ENCODE results near the gene MARK3.

MARK3 gene

DNA sequence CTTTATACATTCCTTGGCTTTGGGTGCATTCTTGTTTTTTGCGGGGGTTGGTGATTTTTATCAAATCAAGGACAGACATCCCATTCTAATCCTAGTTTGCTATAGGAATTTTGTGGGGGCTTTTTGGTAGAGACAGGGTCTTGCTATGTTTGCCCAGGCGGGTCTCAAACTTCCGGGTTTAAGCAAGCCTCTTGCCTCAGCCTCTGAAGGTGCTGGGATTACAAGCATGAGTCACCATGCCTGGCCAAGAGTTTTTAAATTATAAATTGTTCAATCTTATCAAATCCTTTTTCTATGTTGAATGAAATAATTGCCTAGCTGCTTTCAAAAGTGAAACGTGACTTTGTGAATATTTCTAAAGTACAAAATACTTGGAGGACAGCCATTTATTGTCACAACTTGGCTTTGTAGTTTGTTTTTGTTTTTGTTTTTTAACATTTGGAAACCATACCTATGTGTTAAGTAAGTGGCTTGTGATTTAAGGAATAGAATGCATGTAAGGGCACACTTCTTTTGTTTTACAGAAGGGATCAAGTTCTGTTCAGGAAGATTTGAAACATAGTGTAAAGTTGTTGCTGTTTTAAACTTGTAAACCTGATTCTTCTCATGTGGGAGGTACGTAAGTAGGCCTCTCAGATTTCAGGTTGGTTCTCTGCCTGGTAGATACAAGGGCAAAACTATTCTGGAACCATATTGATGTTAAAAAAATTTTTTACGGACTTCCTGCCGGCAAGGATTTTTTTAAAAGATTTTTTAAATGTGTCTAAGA is 13.4 kb downstream of the MARK3 start:
- DNase-seq, result no peak

DNA sequence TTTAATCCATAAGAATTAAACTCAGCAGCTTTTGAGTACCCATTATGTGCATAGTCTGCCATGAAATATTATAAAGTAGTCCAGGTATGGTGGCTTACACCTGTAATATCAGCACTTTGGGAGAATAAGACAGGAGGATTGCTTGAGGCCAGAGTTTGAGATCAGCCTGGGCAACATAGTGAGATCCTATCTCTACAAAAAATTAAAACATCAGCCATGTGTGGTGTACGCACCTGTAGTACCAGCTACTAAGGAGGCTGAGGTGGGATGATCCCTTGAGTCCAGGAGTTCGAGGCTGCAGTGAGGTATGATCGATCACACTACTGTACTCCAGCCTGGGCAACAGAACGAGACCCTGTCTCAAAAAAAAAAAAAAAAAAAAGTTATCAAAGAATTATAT is 15.3 kb downstream of the MARK3 start:
- no peak for DNase-seq

DNA sequence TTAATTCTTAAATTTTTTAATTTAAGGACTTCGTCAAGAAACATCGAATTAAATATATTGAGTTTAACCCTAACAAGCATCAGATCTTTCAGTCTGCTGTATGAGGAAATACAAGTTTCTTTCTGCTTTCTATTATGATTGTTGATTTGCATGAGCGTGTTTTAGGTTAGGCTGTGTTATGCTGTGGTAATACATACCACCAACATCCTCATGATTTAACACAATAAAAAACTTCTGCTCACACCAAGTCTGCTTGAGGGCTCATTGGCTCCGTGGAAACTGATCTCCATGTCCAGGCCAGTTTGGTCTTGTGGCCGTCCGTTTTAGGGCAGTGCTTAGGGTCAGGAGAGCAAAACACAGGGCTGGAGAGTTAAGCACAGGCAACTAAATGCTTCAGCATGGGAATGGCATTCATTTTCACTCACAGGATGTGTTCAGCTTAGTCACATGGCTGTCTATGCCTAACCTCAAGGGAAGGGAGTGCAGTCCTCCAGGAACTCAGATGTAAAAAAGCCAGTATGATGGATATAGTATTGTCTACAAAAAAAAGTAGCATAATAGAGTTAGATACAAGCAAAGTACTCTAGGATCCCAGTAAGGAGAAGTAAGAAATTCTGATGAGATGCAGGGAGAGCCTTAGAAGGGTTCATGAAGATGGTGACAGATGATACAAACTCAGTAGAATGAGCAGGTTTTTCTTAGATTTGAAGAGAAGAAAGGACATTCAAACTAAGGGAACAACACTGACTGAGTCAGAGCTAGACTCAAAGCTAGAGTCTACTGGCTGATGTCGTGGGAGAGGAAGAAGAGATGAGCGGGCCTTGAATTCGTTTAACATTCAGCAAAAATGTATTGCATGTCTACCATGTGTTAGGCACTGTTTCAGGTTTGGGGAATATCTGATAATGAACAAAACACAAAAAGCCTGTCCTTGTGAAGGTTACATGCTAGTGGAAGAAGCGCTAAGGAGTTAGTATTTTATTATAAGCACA is 16.3 kb downstream of the MARK3 start:
- DNase-seq, result no peak

DNA sequence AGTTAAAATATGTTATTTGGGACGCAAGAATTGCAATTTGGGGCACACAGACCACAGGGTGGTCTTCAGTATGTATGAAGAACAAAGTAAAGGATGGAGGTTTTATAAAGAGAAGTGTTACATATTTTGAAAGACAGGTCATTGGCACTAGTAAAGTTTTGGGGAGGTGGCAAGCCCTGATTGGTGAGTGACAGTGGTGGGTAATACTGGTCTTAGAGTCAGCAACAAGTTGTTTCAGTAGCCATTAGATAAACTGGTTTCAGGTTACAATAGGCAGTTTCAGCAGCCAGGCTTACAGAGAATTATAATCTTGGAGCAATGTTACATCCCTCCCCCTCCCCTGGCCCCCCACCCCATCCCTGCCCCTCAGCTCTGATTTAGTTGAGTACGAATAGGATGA is 17.5 kb downstream of the MARK3 start:
- no peak for DNase-seq

DNA sequence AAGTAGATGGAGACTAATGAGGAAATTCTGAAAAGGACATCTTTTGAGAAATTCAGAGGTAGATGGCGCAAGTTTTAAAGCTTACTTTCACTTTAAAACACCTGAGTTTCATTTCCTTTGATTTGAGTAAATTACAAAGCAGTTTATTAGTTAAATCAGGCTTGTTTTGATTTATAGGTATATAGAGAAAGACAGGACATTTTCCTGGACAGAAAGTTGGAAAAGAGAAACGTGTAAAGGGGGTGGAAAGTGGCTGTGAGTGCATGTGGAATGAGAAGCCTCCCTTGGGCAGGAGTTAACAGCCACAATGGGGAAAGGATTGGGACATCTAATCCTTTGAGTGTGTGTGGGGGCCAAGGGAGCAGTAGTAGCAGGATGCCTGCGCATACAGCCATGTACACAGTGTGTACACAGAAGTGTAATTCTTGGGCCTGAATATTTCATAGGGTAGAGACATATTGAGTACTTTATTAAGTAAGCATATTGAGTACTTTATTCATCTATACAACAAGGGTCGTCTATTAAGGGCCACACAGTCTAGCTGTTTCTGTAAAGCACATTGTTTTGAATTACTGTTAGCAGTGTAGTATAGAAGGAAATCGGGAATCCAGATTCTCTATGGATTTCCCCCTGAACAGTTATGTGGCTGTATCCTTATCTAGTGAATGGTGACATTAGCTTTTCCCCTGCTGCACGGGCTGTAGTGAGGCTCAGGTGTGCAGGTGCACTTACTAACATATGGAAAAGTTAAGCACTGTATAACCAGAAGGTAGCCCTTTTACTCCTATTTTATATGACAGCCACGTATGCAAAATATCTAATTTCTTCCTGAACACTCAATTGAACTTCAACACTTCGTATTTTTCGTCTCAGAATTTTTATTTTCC is 19.1 kb downstream of the MARK3 start:
- no peak for DNase-seq

DNA sequence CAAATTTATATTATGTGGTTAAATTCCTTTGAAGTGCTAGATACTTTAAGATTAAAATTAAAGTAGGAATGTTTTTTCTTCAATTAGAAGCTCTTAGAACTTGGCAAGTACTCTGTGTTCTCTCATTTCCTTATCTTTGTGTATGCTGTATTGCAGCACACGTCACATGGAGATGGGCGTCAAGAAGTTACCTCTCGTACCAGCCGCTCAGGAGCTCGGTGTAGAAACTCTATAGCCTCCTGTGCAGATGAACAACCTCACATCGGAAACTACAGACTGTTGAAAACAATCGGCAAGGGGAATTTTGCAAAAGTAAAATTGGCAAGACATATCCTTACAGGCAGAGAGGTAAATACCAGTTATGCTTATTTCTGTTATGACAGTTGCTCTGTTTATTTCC is 19.7 kb downstream of the MARK3 start:
- no peak for DNase-seq

DNA sequence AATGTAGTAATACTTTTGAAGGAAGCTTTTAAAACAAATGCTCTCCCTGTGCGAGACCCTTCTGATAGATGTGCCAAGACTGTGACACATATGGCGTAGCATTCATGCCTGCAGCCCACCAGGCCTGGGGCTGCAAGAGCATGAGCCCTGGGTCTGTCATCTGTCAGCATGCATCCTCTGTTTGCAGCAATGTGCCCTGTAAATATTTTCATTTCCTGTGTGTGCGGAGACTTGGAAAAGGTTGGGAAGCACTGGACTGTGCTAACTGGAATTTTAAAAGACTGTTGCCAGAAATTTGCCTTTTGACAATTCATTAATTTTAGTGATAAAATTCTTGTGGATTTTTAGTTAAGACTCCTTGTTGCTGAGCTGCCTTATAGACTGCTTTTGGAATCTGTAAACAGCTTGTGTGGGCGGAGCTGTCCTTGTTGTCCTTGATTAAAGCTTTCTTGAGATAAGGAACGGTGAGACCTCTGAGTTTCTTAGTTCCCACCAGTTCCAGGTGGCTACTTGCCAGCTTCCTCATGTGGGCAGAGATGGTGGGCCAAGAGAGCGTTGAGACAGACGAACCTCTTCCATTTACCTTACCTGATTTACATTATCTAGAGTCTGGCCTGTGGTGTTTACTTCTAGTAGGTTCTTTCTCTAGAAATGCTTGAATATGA is 23.4 kb downstream of the MARK3 start:
- DNase-seq, result no peak

DNA sequence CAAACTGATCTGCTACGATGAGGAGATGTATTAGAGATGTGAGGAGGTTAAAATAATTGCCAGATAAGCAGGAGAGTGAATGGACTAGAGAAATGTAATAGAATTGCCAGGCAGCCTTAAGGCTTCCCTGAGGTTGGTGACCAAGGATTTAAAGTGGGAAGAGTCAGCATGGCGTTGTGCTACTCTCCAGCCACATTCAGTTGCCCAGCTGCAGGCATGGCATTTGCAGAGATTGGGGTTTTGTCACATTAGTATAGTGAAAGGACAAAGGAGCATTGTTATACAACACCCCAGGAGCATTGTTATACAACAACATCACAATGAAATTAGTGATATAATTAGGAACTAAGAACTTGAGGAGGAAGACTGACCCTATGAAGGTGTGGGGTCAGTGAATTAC is 31.7 kb downstream of the MARK3 start:
- no peak for DNase-seq

DNA sequence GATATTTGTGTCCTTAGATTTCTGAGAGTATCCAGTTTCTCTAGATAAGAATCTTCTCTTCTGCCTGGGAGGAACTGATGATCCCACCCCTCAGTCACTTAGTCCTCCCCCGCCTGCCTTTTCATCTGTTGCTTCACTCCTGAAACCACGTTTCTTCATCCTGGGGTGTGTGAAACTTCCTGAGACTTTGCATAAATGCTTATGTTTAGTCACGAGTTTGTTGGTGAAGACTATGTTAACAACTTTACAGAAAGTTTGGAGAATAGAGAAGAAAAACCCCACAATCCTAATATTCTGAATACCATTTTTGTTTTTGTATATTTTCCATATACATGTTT is 33.2 kb downstream of the MARK3 start:
- no peak for DNase-seq

DNA sequence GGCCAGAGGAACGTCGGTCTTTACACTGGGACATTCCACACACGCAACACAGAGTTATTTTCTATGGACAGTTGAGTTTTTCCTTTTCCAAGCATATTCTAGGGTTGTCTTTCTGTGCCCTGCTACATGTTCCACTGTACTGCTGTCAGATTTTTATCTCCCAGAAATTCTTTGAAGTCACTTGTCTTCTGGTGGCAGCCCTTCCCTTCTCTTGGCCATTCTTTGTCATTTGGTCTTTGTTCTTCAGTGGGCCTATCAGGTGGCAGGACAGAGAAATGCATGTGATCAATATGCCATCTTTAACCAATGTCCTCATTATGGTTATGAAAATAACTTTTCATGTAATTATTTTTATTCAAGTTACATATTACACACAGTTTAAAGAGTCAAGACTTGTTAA is 36.3 kb downstream of the MARK3 start:
- DNase-seq, result no peak

DNA sequence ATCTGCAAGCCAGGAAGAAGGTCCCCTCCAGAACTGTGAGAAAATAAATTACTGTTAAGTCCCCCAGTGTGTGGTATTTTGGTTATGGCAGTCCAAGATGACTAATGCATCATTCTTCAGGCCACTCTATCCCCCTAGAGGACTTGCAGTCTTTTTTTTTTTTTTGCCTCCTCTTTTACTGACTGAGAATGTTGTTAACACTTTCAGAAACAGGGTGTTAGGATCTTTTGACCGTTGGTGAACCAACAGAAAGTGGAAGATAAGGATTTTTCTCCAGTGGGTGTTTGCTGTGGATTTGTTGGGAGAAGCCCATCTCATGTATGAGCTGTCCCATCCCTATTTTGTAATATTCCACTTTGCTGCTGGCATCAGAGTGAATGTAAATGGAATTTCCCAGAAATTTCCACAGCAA is 37.8 kb downstream of the MARK3 start:
- no peak for DNase-seq

DNA sequence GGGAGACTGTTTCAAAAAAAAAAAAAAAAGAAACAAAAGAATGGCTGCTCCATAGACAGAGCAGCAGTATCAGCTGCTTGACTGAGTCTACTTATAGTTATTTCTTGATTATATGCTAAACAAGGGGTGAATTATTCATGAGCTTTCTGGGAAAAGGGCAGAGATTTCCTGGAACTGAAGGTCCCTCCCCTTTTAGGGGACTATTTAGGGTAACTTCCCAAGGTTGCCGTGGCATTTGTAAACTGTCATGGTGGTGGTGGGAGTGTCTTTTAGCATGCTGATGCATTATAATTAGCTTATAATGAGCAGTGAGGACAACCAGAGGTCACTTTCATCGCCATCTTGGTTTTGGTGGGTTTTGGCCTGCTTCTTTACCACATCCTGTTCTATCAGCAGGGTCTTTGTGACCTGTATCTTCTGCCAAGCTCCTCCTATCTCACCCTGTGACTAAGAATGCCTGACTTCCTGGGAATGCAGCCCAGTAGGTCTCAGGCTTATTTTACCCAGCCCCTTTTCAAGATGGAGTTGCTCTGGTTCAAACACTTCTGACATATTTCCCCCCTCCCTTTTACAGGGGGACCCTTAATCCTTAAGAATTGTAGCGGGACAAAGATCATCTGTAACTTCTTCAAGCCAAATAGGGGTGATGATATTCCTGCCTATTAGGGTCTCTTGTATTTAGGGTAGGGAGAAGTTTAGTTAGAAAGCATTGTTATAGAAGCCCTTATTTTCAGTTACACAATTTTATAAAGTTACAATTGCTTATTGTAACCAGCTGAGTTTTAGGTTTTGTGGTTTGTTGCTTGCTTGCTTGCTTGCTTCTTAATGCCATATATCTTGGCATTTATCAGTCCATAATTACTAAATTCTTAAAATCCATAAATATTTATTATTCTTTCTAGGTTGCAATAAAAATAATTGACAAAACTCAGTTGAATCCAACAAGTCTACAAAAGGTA is 42.5 kb downstream of the MARK3 start:
- DNase-seq, result no peak

DNA sequence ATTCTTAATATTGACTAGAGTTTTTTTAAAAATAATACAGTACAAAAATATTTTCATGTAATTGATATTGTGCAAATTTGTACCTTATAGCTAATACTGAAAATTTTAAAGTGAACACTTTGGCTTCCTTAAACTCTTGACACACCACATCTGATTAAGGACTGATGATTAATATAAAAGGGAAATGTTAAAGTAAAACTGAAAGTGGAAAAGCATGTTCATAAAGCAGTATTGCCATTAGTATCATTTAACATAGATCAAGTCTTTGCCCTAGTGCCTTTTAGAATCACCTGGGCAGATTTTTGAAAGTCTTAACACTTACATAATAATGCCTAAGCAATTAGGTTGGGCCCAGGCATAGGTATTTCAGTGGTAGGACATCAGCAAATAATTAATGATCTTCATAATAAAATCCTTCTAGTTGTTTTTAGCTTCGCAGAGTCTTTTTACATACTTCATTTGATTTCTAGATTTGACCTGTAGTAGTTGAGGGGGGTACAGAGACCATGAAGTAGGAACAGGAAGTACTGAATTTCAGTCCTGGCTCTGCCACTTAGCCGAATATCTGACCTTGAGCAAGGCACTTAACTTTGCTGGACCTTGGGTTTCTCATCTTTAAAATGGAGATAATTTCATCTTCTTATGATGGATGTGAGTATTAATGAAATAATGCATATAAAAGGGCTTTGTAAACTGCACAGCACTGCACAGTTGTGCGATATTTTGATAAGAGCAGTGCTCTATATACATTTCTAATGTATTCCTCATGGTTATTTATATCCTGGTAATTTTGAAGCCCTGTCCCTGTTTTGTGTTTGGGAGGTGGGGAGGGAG is 43.7 kb downstream of the MARK3 start:
- DNase-seq, result no peak

DNA sequence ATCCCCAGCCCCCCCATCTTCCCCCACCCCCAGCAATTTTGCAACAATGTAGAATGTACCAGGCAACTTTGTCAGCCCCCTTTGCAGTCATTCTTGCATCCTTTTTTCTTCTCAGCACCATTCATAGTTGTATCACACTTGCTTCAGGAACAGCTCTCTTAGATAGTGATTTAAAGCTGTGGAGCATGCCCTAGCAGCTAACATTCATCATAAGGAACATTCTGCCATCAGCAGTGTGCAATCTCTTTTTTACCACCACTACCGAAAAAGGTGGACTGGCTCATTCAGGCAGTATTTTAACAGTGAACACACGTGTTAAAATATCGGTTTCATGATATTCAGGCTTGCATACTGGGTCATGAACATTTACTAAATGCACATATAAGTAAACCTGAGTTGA is 45.1 kb downstream of the MARK3 start:
- no peak for DNase-seq

DNA sequence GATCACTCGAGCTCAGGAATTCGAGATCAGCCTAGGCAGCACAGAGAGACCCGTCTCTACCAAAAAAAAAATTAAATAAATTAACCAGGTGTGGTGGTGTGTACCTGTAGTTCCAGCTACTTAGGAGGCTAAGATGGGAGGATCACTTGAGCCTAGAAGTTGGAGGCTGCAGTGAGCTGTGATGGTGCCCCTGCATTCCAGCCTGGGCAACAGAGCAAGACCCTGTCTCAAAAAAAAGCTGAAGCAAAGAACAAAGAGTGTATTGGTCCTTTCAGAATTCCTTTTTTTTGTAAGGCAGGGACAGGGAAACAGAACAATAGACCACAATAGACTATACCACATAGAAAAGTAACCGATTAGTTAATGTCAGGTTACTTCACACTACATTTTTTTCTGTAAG is 47.4 kb downstream of the MARK3 start:
- no peak for DNase-seq

DNA sequence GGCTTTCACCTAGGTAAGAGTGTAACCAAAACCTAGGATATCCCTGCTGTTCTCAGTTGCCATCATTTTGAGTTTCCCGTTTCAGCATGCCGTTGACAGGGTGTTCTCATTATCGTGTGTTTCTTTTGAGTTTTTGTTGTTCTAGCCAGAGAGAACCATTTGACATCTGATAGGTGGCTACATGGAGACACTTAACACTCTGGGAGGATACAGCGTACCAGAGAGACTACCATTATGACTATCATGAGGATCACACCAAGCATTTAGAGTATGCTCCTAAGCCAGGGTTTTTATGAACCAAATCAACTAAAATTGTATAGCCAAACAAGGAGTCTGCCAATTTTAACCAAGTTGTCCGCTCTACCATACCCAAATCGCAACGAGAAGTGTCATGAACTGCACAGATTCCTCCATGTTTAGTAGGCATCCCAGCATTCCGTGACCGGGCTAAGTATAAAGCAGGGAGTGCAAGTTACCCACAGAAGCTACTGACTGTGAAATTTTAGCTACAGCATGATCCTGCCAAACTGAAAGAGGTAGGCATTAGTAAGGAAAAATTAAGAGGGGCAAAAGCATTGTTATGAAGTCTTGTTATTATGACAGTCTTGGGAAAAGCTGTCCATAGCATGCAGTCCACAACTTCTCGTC is 48.8 kb downstream of the MARK3 start:
- no peak for DNase-seq

DNA sequence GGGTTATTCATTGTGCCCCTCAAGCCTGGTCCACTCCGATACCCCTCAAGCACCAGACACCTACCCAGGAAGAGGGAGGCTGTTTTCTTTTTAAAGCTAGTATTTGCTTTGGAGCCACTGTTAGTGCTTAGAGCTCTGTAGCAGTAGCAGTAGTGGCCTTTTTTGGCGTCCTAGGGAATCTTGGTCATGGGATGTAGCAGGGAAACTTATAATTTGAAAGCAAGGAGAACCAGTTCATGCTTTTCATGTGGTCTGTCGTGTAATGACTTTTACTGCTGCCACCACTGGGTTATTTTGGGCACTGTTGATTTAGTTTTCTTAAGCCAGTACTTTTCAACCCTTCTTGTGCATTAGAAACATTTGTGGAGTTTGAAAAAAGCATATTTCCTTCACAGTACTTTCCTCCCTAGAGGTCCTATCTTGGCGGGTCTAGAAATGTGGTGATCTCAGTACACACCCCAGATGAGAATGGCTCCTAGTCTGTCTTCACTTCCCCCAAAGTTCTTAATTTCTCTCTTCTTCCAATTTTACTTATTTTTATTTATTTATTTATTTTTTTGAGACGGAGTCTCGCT is 49.7 kb downstream of the MARK3 start:
- DNase-seq, result no peak

DNA sequence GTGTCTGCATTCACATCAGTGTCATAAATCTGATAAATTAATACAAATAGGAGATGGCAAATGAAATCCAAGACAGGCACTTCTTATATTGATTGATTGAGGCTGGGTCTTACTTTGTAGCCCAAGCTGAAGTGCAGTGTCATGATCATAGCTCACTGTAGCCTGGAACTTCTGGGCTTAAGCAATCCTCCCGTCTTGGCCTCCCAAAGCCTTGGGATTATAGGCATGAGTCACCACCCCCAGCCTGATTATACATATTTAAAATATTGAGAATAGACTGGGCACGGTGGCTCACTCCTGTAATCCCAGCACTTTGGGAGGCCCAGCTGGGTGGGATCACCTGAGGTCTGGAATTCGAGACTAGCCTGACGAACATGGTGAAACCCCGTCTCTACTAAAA is 51.3 kb downstream of the MARK3 start:
- DNase-seq, result no peak

DNA sequence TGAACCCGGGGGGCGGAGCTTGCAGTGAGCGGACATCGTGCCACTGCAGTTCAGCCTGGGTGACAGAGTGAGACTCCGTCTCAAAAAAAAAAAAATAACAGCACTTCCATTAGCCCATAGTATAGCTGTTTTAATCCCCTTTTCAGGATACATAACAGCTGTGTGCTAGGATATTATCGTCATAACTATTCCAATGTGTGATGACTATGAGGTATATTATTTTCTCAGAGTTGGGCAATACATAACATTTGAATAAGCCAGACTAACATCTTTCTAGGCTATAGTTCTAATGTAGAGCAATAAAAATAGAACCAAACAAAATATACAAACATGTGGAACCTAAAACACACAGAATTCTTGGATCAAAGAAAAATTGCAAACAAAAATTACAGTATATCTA is 57.1 kb downstream of the MARK3 start:
- no peak for DNase-seq

DNA sequence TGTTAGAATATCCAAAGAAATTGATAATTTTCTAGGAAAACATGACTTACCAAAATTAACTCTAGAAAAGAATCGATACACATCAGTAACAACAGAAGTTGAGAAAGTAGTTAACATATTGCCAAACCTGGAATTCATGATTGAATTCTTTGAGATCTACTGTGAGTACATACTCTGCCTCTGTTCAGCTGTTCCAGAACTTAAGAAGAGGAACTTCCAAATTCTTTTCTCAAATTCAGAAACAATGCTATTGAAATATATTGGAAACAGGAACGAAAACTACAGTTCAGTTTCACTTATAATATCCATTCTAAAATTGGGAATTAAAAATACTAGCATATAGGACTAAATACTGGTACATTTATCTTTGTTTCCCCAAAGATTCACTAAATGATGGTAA is 57.9 kb downstream of the MARK3 start:
- no peak for DNase-seq

All from 8988T (cell line).